HG03108 (cell line): ENCODE data around the gene PUM2.
"Not testable (repeated sequence)": the region's sequence is repeated elsewhere in the genome, so short reads cannot be mapped to it uniquely, and the experiment has no call there.

ENCODE experiments used
- ATAC-seq: cut with Tn5 transposase; IDR thresholded peaks from one replicate; pipeline ENCODE4 v1.9.1; 2021; ENCODE audit warnings: moderate library complexity; ENCODE audit not compliant: unreplicated experiment

Gene PUM2

GRCh38 chr2:20371323-20372025, 20.8 kb upstream of the PUM2 start:
- no peak for ATAC-seq

GRCh38 chr2:20370191-20370590, 19.5 kb upstream of the PUM2 start:
- ATAC-seq = no peak

GRCh38 chr2:20369366-20369765, 18.7 kb upstream of the PUM2 start:
- ATAC-seq = no peak

- ATAC-seq = no peak
These were observed 18.1 kb upstream of the PUM2 start for GRCh38 chr2:20368706-20369105.

GRCh38 chr2:20367929-20368328, 17.3 kb upstream of the PUM2 start:
- ATAC-seq = not testable (repeated sequence)

GRCh38 chr2:20366672-20367116, 16.1 kb upstream of the PUM2 start:
- no peak for ATAC-seq

GRCh38 chr2:20365249-20365817, 14.7 kb upstream of the PUM2 start:
- ATAC-seq = peak; percentile 90

GRCh38 chr2:20363578-20363977, 12.9 kb upstream of the PUM2 start:
- no peak for ATAC-seq

- ATAC-seq = no peak
These were observed 12.2 kb upstream of the PUM2 start for GRCh38 chr2:20362701-20363435.

- no peak for ATAC-seq
These were observed 11.2 kb upstream of the PUM2 start for GRCh38 chr2:20361893-20362292.

GRCh38 chr2:20359096-20359495, 8.5 kb upstream of the PUM2 start:
- no peak for ATAC-seq

GRCh38 chr2:20357638-20358389, 7.2 kb upstream of the PUM2 start:
- ATAC-seq = no peak

GRCh38 chr2:20356042-20356441, 5.4 kb upstream of the PUM2 start:
- no peak for ATAC-seq

GRCh38 chr2:20355131-20355530, 4.5 kb upstream of the PUM2 start:
- no peak for ATAC-seq

- no peak for ATAC-seq
These were observed 2.8 kb upstream of the PUM2 start for GRCh38 chr2:20353241-20353992.

GRCh38 chr2:20352581-20353216, 2.1 kb upstream of the PUM2 start:
- ATAC-seq = no peak

- no peak for ATAC-seq
These were observed 1.6 kb upstream of the PUM2 start for GRCh38 chr2:20352230-20352578.

- ATAC-seq = no peak
These were observed 1.0 kb upstream of the PUM2 start for GRCh38 chr2:20351555-20352229.

- peak; percentile 24 for ATAC-seq
These were observed 467 bp downstream of the PUM2 start for GRCh38 chr2:20350041-20350712.
